AG04450 (cell line): ENCODE results near the gene RCHY1. TPM values are rescaled to one million over a fixed set of nuclear protein-coding genes. Genes with fewer than 3 reads are reported as not detected.
"Not testable (repeated sequence)": the region's sequence is repeated elsewhere in the genome, so short reads cannot be mapped to it uniquely, and the experiment has no call there.

ENCODE experiments used
- CTCF ChIA-PET: fragments of 300-600, 350-600 bp; formaldehyde crosslinking; extraction: SDS; loops from one replicate; lab custom pipeline; 2022; ENCODE audit warnings: antibody characterized with exemption, inconsistent platforms; lab: Charles Lee
- POLR2A ChIA-PET: fragments of 350-600 bp; formaldehyde crosslinking; extraction: SDS; loops from one replicate; lab custom pipeline; 2021; ENCODE audit warnings: antibody characterized with exemption, inconsistent platforms; lab: Yijun Ruan, JAX
- DNase-seq: peaks from one replicate; pipeline ENCODE4 v3.0.0-alpha.2; 2011; ENCODE audit warnings: low read depth, low spot score
- H3K27ac ChIP-seq: one replicate; pipeline ENCODE4 v1.5.1; 2012; ENCODE audit warnings: low read depth, low read length, control low read depth
- H3K27me3 ChIP-seq: one replicate; pipeline ENCODE4 v1.6.0; 2012; ENCODE audit warnings: low read length; ENCODE audit not compliant: control insufficient read depth, insufficient read depth
- H3K4me3 ChIP-seq: 2 replicates; pipeline ENCODE4 v1.5.1; 2011; ENCODE audit warnings: mild to moderate bottlenecking, low read depth, low read length, control low read depth
- H3K9me3 ChIP-seq: 2 replicates; pipeline ENCODE4 v1.5.1; 2012; ENCODE audit warnings: low read length; ENCODE audit not compliant: control insufficient read depth, insufficient read depth
- polyA plus RNA-seq: library from polyadenylated mRNA; depleted of rRNA; stranded (reverse); fragments of >200 nt; gene quantifications from 2 replicates; pipeline ENCODE4 v1.2.3, GENCODE V29; 2011
- TF ChIP-seq, protein P1 (sequence below): IDR thresholded peaks from 2 replicates; pipeline ENCODE4 v1.5.1; 2011; ENCODE audit warnings: low read depth, low read length, control low read depth, inconsistent platforms

Gene RCHY1
- polyA plus RNA-seq, 1 experiment, result 34.0 TPM

DNA sequence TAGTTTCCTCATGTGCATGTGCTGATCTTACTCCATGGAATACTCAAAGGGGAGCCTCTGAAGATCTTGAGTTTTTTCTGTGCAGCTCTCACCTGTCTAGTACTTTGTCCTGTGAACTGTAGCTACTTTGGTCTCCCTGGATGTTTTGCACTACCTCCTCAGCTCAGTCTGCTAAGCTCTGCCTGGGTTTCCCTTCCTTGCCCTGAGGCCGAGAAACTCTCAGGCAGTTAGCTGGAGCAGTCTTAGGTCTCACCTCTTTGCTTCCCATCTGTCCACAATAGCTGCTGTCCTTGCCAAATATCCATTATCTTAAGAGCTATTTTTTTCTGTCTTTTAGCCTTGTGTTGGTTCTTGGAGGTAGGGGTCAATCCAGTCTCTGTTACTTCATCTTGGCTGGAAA is 11.7 kb upstream of the RCHY1 start:
- DNase-seq, result no peak
- CTCF ChIA-PET, result no interaction called here
- Histone ChIP-seq H3K4me3 (no peak overlapping the region), H3K9me3 (no peaks in the 10 kb centered on the region), H3K27ac (no peak overlapping the region), H3K27me3 (no peaks in the 10 kb centered on the region)
- TF ChIP-seq, protein P1, sequence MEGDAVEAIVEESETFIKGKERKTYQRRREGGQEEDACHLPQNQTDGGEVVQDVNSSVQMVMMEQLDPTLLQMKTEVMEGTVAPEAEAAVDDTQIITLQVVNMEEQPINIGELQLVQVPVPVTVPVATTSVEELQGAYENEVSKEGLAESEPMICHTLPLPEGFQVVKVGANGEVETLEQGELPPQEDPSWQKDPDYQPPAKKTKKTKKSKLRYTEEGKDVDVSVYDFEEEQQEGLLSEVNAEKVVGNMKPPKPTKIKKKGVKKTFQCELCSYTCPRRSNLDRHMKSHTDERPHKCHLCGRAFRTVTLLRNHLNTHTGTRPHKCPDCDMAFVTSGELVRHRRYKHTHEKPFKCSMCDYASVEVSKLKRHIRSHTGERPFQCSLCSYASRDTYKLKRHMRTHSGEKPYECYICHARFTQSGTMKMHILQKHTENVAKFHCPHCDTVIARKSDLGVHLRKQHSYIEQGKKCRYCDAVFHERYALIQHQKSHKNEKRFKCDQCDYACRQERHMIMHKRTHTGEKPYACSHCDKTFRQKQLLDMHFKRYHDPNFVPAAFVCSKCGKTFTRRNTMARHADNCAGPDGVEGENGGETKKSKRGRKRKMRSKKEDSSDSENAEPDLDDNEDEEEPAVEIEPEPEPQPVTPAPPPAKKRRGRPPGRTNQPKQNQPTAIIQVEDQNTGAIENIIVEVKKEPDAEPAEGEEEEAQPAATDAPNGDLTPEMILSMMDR, result no peak
- POLR2A ChIA-PET, result no interaction called here

DNA sequence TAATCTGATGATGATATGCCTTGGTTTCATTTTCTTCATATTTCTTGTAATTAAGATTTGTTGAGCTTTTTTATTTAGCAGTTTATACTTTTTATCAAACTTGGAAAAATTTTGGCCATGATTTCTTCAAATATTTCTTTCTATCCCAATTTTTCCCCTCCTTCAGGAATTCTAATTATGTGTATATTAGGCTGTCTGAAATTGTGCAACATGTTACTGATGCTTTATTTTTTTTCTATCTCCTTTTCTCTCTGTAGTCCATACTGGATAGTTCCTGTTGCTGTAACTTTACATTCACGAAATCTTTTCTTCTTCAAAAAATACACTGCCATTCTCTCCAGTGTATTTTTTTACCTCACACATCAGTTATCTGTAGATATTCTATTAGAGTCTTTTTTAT is 10.9 kb upstream of the RCHY1 start:
- Histone ChIP-seq H3K4me3 (no peak overlapping the region), H3K27ac (no peak overlapping the region), H3K27me3 (no peaks in the 10 kb centered on the region), H3K9me3 (no peaks in the 10 kb centered on the region)
- CTCF ChIA-PET, result no interaction called here
- POLR2A ChIA-PET, result no interaction called here
- TF ChIP-seq, protein P1, result no peak
- DNase-seq, result no peak

DNA sequence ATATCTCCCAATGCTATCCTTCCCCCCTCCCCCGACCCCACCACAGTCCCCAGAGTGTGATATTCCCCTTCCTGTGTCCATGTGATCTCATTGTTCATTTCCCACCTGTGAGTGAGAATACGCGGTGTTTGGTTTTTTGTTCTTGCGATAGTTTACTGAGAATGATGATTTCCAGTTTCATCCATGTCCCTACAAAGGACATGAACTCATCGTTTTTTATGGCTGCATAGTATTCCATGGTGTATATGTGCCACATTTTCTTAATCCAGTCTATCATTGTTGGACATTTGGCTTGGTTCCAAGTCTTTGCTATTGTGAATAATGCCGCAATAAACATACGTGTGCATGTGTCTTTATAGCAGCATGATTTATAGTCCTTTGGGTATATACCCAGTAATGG is 5.2 kb upstream of the RCHY1 start:
- H3K4me3 ChIP-seq, H3K27me3 ChIP-seq, H3K9me3 ChIP-seq, POLR2A ChIA-PET, H3K27ac ChIP-seq, DNase-seq: not testable (repeated sequence)
- CTCF ChIA-PET, result interaction anchor here (1.0 kb wide), 1 partner anchor 28 kb away, joined by 5 read pairs; no protein-coding TSS in a partner anchor

DNA sequence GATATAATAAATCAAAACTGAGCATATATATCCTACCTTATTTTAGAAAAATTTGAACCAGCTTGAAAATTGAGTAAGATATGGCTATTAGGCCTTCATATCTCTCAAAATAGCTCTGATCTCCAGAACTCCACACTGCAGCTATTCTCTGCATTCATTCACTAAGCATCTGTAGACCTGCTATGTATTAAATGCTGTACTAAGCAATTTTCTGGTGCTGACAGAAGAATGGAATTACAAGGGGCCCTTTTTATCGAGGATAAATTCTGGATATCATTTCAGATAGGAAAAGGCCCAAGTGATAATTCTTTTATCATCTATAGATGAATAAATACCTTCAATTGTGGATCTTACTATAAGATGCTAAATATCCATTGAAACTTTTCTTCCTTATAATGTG is 1.9 kb upstream of the RCHY1 start:
- TF ChIP-seq, protein P1, result no peak
- no peak overlapping the region for H3K4me3 ChIP-seq
- H3K9me3 ChIP-seq, result no peaks in the 10 kb centered on the region
- CTCF ChIA-PET, result interaction anchor here (0.7 kb wide), 1 partner anchor 25 kb away, joined by 3 read pairs; no protein-coding TSS in a partner anchor
- no peak overlapping the region for H3K27ac ChIP-seq
- H3K27me3 ChIP-seq, result no peaks in the 10 kb centered on the region
- POLR2A ChIA-PET, result no interaction called here
- no peak for DNase-seq

DNA sequence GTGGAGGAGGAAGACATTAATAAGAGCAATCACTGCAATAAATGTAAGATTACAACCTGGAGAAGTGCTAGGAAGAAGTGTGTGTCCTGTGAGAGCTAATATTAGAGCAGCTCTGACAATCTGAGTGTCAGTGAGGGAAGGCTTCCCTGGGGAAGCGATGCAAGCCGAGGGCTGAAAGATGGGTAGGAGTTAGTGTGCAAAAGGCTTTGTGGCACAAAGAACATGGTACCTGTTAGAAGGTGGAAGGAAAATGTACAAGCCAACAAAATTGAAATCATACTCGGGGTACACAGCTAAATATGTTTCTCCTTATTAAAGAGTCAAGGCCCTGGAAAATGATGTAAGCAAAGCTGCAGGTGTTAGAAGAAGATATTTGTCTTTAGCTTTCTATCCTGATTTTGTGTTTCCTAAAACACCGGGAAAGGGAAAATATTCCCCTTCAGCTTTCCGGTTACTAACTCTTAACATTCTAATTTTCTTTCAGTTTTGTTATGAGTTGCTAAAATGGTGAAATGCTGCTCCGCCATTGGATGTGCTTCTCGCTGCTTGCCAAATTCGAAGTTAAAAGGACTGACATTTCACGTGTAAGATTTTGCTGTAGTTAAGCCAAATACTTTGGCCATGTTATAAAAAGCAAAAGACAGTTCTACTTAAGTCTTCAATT is 878 bp upstream of the RCHY1 start:
- CTCF ChIA-PET, result interaction anchor here (0.6 to 1.8 kb wide), 4 partner anchors 9 to 1593 kb away, joined by 3 to 6 read pairs (median 4); no protein-coding TSS in a partner anchor
- Histone ChIP-seq H3K27me3 (no peaks in the 10 kb centered on the region), H3K9me3 (no peaks in the 10 kb centered on the region), H3K27ac (no peak overlapping the region), H3K4me3 (peak overlapping the region; percentile 88)
- no peak for DNase-seq
- POLR2A ChIA-PET, result interaction anchor here (0.6 to 0.9 kb wide), 4 partner anchors 27 to 876 kb away, joined by 3 to 5 read pairs (median 3); partner anchors contain the start of gene USO1
- TF ChIP-seq, protein P1, result no peak
